Stimulated activated CD4-positive, alpha-beta T cell treated with anti-CD3 and anti-CD28 coated beads, Interleukin-1b, Interleukin-23, amount 100 ng/mL, for 1 hour (primary cell): ENCODE results near the gene NRIP1.
"Not testable (repeated sequence)": the region's sequence is repeated elsewhere in the genome, so short reads cannot be mapped to it uniquely, and the experiment has no call there.

ENCODE experiments used
- DNase-seq, 2 donors: peaks; one replicate each; pipeline ENCODE4 v3.0.0-alpha.2; 2020; ENCODE audit warnings: low read depth in 2 of 2

The NRIP1 gene

DNA sequence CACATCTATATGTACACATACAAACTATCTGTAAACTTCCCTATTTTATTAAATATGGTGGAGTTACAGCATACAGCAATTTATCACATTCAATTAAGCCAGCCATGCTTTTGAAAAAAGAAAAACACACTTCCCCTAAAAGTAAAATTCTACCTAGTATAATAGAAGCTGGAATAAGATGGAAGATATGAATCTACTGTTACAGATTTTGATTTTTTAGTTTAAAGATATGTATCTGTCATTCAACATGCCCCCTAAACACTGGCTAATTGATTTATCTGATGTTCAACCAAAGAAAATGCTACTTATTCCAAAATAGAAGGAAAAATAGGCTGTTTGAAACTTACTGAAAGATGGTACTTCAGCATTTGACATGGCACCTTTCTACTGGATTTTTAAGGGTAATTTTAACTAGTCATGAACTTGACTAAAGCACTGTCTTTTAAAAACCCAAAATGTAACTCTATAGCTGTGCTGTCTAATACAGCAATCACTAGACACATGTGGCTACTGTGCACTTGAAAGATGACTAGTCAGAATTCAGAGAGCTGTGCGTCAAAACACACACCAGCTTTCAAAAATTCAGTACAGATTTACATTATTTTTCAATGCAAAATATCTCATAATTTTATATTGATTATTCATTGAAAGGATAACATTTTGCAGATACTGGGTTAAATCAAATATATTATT lies 25.0 kb downstream of the NRIP1 start:
- no peak for DNase-seq

DNA sequence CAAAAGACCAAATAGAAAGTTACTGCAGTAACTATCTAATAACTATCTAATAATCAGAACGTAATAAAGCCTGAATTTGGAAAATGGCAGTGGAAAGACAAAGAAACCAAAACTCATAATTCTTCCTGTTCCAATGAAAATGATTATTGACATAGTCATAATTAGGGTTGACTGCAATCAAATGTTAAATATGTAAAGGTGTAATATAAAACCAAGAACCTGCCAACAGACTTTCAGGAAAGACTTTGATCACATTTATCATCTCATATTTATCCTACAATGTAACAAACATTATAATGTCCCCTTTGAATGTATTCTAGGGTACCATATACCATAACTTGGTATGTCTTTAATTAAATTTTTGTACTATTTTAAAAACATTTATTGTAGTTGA lies 26.9 kb downstream of the NRIP1 start:
- DNase-seq, result no peak

DNA sequence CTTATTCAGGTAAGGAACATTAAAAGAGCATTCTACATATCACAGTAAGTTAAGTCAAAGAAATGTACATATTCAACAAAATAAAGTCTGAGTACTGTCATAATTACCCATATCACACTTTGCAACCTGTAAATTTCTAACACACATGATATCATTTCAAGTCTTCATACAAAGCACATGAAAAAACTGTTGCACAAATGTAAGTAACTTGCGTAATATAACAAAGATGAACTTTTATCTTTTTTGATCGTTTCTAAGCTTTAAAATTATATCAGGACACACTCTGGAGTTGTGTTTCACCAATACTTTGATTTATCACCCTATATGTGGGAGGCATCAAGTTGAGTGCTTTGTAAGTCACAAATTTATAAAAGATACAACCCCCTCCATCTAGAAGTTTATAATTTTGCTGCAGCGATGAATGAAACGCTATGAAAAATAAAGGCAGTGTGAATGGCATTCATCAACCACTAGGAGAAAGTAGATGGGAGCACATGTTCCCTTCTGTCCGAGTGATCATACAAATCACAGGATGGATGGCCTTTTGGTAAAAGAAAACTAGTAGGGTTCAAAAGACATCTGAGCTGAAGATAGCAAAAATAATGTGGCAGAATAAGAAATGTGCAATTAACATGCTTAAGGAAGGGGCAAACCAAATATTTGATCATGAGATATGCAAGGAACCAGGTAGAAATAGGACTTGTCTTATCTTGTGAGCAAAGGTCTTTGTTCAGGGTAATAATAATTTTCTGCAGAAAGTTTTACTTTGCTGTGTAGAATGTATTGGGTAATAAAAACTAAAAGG lies 27.5 kb downstream of the NRIP1 start:
- no peak for DNase-seq

DNA sequence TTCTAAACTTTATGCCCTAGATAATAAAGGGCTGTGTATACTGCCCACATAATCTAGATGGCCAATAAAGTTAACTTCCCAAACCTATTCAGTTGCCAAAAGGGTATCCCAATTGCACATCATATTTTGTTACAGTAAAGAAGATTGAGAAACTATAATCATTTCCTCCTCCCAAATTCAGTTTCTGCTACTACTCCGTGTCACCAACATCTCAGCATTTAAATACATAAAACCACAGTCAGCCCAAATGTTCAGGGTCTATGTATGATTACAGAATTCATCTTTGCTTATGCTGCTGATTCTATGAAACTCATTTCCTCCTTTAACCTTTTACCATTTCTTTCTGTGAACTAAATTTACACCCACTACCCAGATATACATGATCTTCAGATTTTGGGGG lies 28.6 kb downstream of the NRIP1 start:
- DNase-seq, result no peak

DNA sequence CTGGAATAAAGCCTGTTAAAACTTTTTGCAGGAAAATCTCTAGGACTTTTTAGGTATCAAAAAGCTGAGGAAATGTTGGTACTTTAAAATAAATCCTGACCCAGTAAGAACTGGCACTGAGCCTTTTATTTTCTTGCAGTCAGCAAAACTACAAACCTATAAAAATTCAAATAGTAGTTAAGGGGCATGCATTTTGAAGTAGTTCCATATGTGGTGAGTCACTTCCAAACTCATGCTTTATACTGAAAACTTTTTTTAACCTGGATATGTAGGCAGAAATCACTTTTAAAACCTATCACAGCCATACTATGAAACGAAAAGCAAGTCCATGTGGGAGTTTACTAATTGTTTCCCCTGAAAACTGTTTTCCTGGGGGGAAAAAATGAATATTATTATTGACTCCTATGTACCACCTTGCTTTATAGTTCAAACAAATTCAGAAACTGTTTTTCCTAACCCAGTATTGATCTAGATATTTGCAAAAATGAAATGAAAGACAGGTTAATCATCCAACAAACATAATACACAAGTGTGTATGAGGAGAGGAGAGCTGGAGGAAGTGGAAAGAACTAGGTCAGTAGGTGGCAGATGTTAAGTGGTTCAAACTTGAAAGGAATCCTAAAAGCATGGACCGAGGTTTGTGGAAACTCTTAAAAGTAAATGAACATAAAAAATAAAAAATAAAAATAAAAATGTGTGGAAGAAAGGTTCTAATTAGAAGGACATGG lies 30.5 kb downstream of the NRIP1 start:
- no peak for DNase-seq

DNA sequence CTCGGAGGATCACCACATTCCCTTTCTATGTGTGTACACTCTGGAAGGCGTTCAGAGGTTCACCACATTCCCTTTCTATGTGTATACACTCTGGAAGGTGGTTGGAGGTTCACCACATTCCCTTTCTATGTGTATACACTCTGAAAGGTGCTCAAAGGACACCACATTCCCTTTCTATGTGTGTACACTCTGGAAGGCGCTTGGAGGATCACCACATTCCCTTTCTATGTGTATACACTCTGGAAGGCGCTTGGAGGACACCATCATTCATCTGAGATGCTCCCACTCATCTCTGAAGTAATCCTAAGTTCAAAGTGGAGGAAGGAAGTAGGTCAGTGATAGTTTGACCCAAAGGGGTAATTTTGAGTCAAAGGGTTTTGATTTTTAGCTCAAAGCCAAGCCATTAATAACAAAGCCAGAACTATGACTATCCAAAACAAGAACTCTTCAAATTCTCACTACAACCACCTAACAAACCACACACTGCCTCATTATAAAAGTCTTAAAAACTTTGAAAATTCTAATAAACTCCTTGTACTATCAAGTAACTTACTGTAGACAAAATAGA lies 32.9 kb downstream of the NRIP1 start:
- no peak for DNase-seq

DNA sequence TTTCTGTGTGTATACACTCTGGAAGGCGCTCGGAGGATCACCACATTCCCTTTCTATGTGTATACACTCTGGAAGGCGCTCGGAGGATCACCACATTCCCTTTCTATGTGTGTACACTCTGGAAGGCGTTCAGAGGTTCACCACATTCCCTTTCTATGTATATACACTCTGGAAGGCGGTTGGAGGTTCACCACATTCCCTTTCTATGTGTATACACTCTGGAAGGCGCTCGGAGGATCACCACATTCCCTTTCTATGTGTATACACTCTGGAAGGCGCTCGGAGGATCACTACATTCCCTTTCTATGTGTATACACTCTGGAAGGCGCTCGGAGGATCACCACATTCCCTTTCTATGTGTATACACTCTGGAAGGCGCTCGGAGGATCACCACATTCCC lies 33.4 kb downstream of the NRIP1 start:
- DNase-seq, result not testable (repeated sequence)

DNA sequence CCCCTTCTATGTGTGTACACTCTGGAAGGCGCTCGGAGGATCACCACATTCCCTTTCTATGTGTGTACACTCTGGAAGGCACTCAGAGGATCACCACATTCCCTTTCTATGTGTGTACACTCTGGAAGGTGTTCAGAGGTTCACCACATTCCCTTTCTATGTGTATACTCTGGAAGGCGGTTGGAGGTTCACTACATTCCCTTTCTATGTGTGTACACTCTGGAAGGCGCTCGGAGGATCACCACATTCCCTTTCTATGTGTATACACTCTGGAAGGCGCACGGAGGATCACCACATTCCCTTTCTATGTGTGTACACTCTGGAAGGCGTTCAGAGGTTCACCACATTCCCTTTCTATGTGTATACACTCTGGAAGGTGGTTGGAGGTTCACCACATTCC lies 33.9 kb downstream of the NRIP1 start:
- not testable (repeated sequence) for DNase-seq

DNA sequence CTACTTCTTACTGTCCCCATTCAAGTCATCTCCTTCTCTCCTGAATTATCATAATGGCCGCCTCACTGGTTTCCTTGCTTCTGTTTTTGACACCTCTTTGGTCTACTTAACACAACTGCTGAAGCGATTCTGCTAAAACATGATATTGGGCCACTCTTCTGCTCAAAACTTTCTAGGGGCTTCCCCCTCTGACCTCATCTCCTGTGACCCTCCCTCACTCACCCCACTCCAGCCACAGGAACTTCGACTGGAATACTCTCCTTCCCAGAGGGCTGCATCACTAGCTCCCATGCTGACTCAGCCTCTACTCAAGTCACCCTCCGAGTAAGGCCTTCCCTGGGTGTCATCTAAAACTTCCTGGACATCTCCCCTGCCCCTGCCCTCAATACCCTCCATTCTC lies 35.7 kb downstream of the NRIP1 start:
- DNase-seq, result no peak

DNA sequence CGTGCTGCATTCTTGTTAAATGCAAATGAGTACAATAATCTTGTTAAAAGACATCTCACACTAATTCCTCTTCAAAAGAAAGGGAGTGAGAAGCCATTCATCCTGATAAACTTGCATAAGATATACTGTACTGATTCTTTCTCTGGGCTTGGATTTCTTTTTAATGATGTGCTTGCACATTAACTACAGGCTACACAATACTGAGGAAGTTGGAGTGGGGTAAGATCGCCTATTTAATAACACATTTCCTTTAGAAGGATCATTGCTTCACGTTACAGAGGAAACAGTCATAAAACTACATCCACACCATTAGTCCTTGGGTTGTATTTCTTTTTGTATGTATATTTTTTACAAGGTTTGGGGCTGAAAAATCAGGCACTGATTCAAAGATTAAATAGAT lies 36.6 kb downstream of the NRIP1 start:
- DNase-seq, result no peak

DNA sequence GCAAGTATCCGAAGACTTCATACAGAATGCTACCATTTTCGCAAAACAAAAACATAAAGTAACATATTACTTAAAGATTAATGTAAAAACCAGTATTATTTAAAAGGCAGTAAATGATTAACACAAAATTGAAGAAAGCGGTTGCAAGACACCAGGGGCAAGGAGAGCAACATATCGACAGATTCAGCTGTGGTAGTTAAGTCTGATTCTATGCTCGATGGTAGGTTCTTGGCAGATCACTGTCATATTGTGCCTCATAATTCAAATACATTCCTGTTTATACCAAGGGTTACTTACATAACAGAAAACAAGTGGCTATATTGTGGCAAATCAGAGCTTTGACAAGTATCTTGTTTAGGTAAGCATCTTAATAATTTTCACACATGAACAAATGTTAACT lies 37.7 kb downstream of the NRIP1 start:
- no peak for DNase-seq

DNA sequence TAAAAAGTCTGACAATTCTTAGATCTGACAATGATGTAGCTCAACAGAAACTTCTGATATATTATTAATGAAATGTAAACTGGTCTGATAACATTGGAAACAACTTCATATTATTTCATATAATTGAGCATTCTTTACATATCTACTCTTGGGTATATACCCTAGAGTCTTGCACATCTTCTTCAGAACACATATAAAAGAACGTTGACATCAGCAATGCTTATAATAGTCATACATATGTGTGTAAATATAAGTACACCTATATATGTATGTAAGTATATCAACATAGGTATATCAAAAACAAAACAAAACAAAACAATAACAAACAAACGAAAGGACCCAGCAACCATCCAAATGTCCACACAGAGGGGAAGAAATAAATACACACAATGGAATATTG lies 38.4 kb downstream of the NRIP1 start:
- DNase-seq, result no peak

DNA sequence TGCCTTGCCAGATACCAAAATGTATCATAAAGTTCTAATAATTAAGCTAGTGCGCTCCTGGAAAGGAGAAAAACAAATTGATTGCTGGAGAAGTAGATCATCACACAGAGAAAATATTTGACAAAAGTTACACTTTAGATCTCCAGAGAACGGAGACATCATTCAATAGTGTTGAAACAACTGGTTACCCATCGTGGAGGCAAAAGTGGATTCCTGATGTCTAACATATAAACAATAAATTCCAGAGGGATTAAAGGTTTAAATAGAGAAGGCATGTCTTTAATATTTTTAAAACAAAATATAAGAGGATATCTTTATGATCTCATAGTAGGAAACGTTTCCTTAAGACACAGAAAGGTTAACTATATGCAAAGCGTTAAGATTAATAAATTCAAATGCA lies 41.0 kb downstream of the NRIP1 start:
- DNase-seq, result no peak

DNA sequence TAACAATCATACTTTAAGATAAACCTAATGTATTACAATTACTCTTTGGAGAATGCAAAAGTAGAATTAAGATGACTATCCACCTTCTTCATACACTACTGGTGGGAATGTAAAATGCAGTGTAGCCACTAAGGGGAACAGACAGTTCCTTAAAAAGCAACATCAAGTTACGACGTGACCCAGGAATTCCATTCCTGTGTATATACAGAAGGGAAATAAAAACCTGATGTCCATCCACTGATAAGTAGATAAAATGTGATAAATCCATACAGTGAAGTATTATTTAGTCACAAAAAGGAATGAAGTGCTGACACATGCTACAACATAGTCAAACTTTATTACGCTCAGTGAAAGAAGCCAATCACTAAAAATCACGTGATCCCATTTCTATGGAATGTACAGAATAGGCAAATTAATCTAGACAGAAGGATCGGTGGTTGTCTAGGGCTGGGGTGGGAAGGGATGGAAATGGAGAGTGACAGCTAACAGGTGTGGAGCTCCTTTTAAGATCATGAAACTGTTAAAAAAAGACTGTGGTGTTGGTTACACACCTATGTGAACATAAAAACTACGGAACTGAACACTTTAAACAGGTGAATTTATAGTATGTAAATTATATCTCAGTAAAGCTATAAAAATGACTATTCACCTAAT lies 42.1 kb downstream of the NRIP1 start:
- no peak for DNase-seq

DNA sequence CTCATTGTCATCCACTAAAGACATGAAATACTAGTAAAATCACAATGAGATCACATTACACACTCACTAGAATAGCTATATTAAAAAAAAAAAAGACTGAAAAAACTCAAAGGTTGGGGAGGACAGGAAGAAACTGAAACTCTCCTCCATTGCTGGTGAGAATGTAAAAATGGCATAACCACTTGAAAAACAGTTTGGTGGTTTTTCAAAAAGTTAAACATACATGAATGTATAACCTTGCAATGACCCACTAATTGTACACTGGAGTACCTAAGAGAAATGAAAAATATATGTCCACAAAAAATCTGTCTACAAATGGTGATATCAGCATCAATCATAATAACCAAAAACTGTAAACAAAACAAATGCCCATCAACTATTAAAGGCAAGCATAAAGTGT lies 44.0 kb downstream of the NRIP1 start:
- DNase-seq, result no peak

DNA sequence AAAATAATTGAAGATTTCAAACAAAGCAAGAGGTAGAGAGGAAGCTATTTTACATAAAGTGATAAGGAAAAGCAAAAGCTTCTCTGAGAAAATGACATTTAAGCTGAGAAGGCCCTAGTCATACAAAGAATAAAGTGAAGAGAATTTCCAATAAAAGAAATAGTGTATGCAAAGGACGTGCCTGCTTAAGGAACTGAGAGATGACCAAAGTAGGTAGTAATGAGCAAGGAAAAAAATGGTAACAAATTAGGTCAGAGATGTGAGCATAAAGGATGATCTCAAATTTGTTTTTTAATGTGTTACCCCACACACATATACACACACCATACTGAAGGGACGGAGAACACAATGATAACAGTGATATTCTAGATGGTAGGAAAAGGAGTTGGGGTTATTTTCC lies 46.4 kb downstream of the NRIP1 start:
- DNase-seq, result no peak

DNA sequence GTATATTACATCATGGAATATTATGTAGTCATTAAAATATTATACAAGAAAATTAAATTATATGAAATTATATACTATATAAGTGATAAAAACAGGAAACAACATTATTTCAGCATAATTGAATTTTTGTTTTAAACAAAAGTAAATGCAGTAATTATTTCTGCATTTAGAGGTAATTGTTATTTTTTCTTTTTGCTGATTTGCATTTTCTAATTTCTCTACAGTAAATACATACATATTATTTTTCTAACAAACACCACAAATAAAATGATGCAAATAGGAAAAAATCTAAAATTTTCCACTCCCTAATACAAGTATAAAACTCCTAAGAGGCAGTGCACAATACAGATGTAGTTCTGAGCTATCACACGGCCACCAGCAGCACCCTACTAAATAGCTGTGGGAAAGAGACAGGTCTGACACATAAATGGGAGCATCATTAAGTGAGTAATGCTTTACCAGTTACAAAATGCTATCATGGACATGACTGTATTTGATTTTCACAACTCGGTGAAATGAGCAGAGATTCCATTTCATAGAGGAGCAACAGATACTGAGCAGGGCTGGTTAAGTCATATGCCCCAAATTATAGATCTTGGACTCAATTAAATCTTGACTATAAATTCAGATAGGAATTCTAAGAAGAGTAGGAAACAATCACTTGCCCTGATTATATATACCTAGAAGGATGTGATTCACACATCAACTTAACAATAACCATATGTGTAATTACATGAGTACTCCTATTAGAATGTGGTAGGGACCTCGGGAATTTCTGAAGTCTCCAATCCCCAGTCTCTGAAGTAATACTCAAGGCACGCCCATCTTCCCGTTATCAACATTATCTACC lies 49.0 kb downstream of the NRIP1 start:
- DNase-seq, result no peak

DNA sequence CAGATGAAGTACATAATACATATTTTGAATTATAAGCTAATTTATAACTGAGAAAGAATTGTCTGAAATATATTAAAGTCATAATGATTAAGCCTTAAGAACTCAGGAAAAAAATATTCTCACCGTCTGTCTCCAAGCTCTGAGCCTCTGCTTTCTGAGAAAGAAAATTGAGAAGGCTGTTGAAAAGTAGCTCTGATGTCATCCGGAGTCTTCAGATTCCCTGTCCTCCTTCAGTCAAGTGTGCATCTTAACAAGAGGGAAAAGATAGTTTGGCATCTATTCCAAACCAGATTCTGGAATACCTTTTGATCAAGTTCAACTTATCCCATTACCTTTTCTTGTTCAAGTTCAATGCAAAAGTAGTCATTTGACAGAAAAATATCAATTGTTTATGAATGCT lies 50.6 kb downstream of the NRIP1 start:
- no peak for DNase-seq

DNA sequence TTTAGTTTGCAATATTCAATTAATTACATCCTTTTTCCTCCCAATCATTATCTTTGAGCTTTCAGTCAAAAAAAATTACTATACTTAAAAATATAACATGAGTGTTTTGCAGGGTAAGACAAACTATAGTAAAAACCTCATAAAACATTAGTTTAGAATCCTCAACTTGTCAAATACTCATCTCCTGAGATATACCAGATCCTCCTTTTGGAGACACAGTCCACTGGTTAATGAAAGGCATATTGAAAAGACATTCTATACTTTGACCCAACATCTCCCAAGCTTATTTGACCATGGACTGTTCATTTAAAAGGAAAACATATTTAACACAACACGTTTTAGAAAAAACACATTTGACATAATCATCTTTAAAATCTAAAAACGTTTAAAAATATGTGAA lies 52.8 kb downstream of the NRIP1 start:
- no peak for DNase-seq

DNA sequence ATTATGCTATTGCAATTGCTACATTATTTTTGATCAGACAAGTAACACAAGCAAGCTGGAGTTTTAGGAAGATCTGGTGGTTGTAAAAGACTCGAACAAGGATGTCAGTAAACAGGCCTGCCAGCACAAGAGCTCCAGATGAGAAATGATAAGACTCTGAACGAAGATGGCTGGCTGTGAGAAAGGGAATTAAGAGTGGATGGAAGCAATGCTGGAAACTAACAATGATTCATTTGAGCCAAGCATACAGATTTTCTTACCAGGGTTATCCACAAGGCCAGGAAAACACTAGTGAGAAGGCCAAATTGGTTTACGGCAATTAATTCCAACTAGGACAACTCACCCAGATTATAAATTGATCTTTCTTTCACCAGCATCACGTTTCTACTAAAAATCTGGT lies 54.2 kb downstream of the NRIP1 start:
- DNase-seq, result no peak

DNA sequence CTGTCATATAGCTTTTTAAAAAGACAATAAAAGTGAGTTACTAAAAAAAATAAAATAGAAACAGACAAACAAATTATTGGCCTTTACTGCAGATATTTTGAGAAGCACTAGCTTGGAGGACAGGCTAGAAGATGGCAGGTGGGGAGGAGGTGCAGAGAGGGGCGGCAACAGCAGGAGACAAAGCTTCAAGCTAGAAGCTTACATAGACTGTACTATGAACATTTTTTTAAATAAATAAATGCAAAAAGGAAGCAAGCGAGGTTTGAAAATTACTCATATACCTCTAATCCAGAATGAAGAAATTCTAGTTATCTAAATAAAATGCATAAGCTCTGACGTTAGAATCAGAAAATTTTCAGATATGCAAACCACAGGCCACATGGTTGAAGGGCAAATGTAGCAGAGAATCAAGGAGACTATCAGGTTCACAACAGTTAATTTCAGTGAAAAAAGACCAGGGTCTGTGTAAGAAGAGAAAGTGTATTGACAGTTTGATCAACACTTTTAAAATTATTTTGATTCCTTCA lies 54.9 kb downstream of the NRIP1 start:
- DNase-seq, result no peak
